ENCODE results near the gene MAPK1.

GRCh38 chr22:21727768-21728167 lies 139.7 kb downstream of the MAPK1 start:
- TF ChIP-seq CTCF (conservative IDR thresholded peaks at IDR 0.05), result no peak
- no peak for TF ChIP-seq ZFX (IDR thresholded peaks at IDR 0.05)
